Stimulated activated CD8-positive, alpha-beta memory T cell treated with anti-CD3 and anti-CD28 coated beads, Interleukin-15, amount 100 ng/mL, for 4 hours (primary cell): Measurements from ENCODE around the gene ANKRD28.
"Not testable (repeated sequence)": the region's sequence is repeated elsewhere in the genome, so short reads cannot be mapped to it uniquely, and the experiment has no call there.

Source experiments
- DNase-seq, 2 donors: peaks; one replicate each; pipeline ENCODE4 v3.0.0-alpha.2; 2020; ENCODE audit warnings: low read depth in 2 of 2

Gene ANKRD28

GRCh38 chr3:15803921-15804320 is 6.1 kb upstream of the ANKRD28 start:
- DNase-seq: no peak

GRCh38 chr3:15801298-15801697 is 3.5 kb upstream of the ANKRD28 start:
- DNase-seq: no peak

GRCh38 chr3:15800780-15801179 is 3.0 kb upstream of the ANKRD28 start:
- no peak for DNase-seq

- DNase-seq: no peak
These were observed 2.5 kb upstream of the ANKRD28 start for GRCh38 chr3:15800327-15800726.

GRCh38 chr3:15798533-15799245 is 910 bp upstream of the ANKRD28 start:
- DNase-seq: no peak

- no peak for DNase-seq
These were observed 773 bp downstream of the ANKRD28 start for GRCh38 chr3:15796771-15797641.

GRCh38 chr3:15796331-15796730 is 1.4 kb downstream of the ANKRD28 start:
- no peak for DNase-seq

- DNase-seq: no peak
These were observed 2.0 kb downstream of the ANKRD28 start for GRCh38 chr3:15795651-15796308.

- DNase-seq: no peak
These were observed 2.7 kb downstream of the ANKRD28 start for GRCh38 chr3:15794842-15795650.

GRCh38 chr3:15794303-15794771 is 3.4 kb downstream of the ANKRD28 start:
- no peak for DNase-seq

GRCh38 chr3:15791525-15791924 is 6.3 kb downstream of the ANKRD28 start:
- DNase-seq: no peak

- DNase-seq: no peak
These were observed 9.8 kb downstream of the ANKRD28 start for GRCh38 chr3:15787941-15788340.

- no peak for DNase-seq
These were observed 10.3 kb downstream of the ANKRD28 start for GRCh38 chr3:15787526-15787925.

GRCh38 chr3:15783361-15783969 is 14.3 kb downstream of the ANKRD28 start:
- DNase-seq: no peak

GRCh38 chr3:15782429-15782828 is 15.3 kb downstream of the ANKRD28 start:
- no peak for DNase-seq

GRCh38 chr3:15781637-15782402 is 16.0 kb downstream of the ANKRD28 start:
- no peak for DNase-seq

- no peak for DNase-seq
These were observed 16.6 kb downstream of the ANKRD28 start for GRCh38 chr3:15781131-15781530.

- DNase-seq: no peak
These were observed 18.7 kb downstream of the ANKRD28 start for GRCh38 chr3:15779111-15779510.

GRCh38 chr3:15778332-15778858 is 19.4 kb downstream of the ANKRD28 start:
- no peak for DNase-seq

GRCh38 chr3:15774931-15775560 is 22.7 kb downstream of the ANKRD28 start:
- DNase-seq: not testable (repeated sequence)
